Measurements from ENCODE around the gene DAGLA.

The DAGLA gene

DNA sequence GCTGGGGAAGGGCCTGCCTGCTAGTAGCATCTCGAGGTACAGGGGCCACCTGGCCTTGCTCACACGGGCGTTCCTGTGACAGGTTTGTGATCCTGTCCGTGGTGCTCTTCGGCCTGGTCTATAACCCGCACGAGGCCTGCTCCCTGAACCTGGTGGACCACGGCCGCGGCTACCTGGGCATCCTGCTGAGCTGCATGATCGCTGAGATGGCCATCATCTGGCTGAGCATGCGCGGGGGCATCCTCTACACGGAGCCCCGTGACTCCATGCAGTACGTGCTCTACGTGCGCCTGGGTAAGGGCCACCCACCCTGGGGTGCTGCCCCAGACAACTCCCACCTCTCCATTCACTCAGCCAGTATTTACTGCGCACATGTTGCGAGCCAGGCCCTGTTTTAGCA is 40.4 kb downstream of the DAGLA start:
- TF ChIP-seq, protein P1, sequence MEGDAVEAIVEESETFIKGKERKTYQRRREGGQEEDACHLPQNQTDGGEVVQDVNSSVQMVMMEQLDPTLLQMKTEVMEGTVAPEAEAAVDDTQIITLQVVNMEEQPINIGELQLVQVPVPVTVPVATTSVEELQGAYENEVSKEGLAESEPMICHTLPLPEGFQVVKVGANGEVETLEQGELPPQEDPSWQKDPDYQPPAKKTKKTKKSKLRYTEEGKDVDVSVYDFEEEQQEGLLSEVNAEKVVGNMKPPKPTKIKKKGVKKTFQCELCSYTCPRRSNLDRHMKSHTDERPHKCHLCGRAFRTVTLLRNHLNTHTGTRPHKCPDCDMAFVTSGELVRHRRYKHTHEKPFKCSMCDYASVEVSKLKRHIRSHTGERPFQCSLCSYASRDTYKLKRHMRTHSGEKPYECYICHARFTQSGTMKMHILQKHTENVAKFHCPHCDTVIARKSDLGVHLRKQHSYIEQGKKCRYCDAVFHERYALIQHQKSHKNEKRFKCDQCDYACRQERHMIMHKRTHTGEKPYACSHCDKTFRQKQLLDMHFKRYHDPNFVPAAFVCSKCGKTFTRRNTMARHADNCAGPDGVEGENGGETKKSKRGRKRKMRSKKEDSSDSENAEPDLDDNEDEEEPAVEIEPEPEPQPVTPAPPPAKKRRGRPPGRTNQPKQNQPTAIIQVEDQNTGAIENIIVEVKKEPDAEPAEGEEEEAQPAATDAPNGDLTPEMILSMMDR (IDR thresholded peaks at IDR 0.05): no peak
- no peaks in the 10 kb centered on the region for H3K9me3 ChIP-seq
- intact Hi-C loops (cut with DNase I; ENCODE audit: low total_unique reads): no loop called here
- peaks cover 0 to 20% (median 13%) of the 10 kb centered on the region in 4 donors for H3K4me1 ChIP-seq
- no peak overlapping the region for H3K27ac ChIP-seq
- peaks cover 0 to 37% (median 0%) of the 10 kb centered on the region in 3 donors for H3K36me3 ChIP-seq
- H3K4me3 ChIP-seq: no peak overlapping the region
- peaks cover 0 to 4% of the 10 kb centered on the region in 2 donors for H3K27me3 ChIP-seq
- no peak for DNase-seq

GRCh38 chr11:61724437-61724836 is 44.2 kb downstream of the DAGLA start:
- Histone ChIP-seq H3K27ac (no peak overlapping the region), H3K4me3 (no peak overlapping the region), H3K36me3 (peaks cover 0 to 75% (median 0%) of the 10 kb centered on the region in 3 donors), H3K27me3 (no peaks in the 10 kb centered on the region), H3K4me1 (no peaks in the 10 kb centered on the region), H3K9me3 (no peaks in the 10 kb centered on the region)
- TF ChIP-seq, protein P1 (IDR thresholded peaks at IDR 0.05): no peak
- intact Hi-C loops (cut with DNase I; ENCODE audit: low total_unique reads): no loop called here
- no peak for DNase-seq

DNA sequence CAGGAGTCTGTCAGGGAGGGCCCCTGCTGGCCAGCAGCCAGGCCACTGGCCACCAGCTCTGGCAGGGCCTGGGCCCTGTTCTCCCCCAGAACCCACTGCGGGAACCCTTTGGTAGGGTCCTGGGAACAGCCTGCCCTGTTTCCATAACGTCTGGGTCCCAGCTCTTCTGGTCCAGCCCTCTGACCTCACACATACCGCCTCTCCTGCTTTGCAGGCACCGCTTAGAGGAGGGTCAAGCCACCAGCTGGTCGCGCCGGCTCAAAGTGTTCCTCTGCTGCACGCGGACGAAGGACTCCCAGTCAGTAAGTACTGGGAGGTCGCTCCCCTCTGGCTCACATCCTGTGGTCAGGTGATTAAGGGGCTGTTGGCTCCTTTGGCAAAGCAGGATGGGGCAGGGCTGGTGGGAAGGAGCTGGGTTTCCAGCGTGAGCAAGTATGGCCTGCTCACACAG is 45.6 kb downstream of the DAGLA start:
- Histone ChIP-seq H3K36me3 (peaks cover 0 to 69% (median 0%) of the 10 kb centered on the region in 3 donors), H3K4me3 (no peak overlapping the region), H3K4me1 (no peaks in the 10 kb centered on the region), H3K9me3 (no peaks in the 10 kb centered on the region), H3K27me3 (no peaks in the 10 kb centered on the region), H3K27ac (no peak overlapping the region)
- intact Hi-C loops (cut with DNase I; ENCODE audit: low total_unique reads): no loop called here
- TF ChIP-seq, protein P1 (IDR thresholded peaks at IDR 0.05): no peak
- DNase-seq: no peak

DNA sequence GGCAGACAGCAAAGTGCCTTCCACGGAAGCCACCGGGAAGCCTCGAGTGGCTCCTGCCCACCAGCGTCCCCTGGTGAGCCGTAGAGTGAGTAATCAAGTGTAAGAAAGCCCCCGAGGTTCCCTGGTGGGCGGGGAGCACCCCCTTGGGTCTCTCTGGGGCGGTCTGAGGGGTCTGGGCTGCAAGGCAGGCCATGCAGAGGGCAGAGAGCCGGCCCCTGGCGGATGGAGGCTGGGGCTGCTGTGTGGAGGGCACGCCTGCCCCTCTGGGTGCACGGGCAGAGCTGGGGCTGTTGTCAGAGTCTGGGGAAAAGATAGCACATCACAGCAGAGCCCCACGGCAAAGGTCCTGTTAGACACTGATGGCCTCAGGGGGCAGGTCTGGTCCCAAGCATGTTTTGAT is 46.6 kb downstream of the DAGLA start:
- H3K27ac ChIP-seq: no peak overlapping the region
- TF ChIP-seq, protein P1 (IDR thresholded peaks at IDR 0.05): no peak
- H3K9me3 ChIP-seq: no peaks in the 10 kb centered on the region
- H3K4me3 ChIP-seq: no peak overlapping the region
- H3K4me1 ChIP-seq: peaks cover 0 to 4% (median under 1%) of the 10 kb centered on the region in 4 donors
- DNase-seq: no peak
- no peaks in the 10 kb centered on the region for H3K27me3 ChIP-seq
- peaks cover 0 to 68% (median 0%) of the 10 kb centered on the region in 3 donors for H3K36me3 ChIP-seq
- intact Hi-C loops (cut with DNase I; ENCODE audit: low total_unique reads): no loop called here

GRCh38 chr11:61727401-61727811 is 47.2 kb downstream of the DAGLA start:
- H3K4me3 ChIP-seq: no peak overlapping the region
- TF ChIP-seq, protein P1 (IDR thresholded peaks at IDR 0.05): no peak
- peaks cover 0 to 67% (median 0%) of the 10 kb centered on the region in 3 donors for H3K36me3 ChIP-seq
- no peaks in the 10 kb centered on the region for H3K9me3 ChIP-seq
- no peak for DNase-seq
- H3K27ac ChIP-seq: no peak overlapping the region
- intact Hi-C loops (cut with DNase I; ENCODE audit: low total_unique reads): no loop called here
- peaks cover 0 to 10% (median 4%) of the 10 kb centered on the region in 4 donors for H3K4me1 ChIP-seq
- no peaks in the 10 kb centered on the region for H3K27me3 ChIP-seq

Data from tibial artery (tissue), 4 donors.